ENCODE data around the gene SUCLG2.

Gene SUCLG2

DNA sequence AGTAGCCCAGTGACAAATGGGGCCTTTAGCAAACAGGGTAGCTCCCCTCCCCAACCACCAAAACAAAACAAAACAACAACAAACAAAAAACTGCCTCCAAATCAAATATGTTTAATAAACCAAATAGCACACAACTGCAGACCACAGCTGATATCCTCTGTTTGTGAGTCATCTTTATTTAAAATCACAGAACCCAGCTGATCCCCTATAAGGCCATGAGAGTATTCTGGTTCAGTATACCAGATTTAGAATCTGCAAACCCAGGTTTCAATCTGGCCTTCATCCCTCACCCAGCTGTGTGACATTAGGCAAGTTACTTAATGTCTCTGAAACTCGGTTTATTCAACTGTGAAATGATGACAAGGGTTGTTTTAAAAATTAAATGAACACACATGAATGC lies 124.5 kb downstream of the SUCLG2 start:
- Histone ChIP-seq H3K4me2 (no peak overlapping the region), H3K27me3 (no peaks in the 10 kb centered on the region), H4K20me1 (no peaks in the 10 kb centered on the region), H3K9ac (no peak overlapping the region), H3K36me3 (peaks cover 10% of the 10 kb centered on the region; the same call in 1 of the 2 replicates), H3K27ac (no peak overlapping the region), H3K9me3 (no peaks in the 10 kb centered on the region), H3K4me1 (no peaks in the 10 kb centered on the region), H3K4me3 (no peak overlapping the region)
- no peak for TF ChIP-seq Cebpa-rat (IDR thresholded peaks at IDR 0.05)

DNA sequence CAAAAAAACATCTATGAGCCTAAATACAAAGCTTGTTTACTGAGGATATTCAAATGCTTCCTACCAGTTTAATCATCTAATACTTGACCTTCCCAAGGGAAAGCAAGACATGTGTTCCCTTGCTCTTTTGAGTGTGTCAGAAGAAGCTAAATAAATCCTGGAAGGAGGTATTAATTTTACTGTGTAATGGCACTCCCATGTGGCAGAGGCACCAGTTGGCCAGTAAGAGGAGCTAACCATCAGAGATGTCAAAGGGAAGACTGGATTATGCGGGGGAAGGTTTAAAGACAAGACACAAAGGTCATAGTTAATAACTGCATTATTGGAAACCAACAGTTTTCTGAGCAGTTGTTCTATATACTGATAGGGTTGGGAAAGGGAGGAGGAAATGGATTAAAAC lies 125.1 kb downstream of the SUCLG2 start:
- no peak for TF ChIP-seq Cebpa-rat (IDR thresholded peaks at IDR 0.05)
- H3K9me3 ChIP-seq = no peaks in the 10 kb centered on the region
- no peak overlapping the region for H3K9ac ChIP-seq
- H3K4me2 ChIP-seq = no peak overlapping the region
- peaks cover 10% of the 10 kb centered on the region; the same call in 1 of the 2 replicates for H3K36me3 ChIP-seq
- H3K4me3 ChIP-seq = no peak overlapping the region
- H4K20me1 ChIP-seq = no peaks in the 10 kb centered on the region
- no peaks in the 10 kb centered on the region for H3K27me3 ChIP-seq
- no peak overlapping the region for H3K27ac ChIP-seq
- H3K4me1 ChIP-seq = no peaks in the 10 kb centered on the region

DNA sequence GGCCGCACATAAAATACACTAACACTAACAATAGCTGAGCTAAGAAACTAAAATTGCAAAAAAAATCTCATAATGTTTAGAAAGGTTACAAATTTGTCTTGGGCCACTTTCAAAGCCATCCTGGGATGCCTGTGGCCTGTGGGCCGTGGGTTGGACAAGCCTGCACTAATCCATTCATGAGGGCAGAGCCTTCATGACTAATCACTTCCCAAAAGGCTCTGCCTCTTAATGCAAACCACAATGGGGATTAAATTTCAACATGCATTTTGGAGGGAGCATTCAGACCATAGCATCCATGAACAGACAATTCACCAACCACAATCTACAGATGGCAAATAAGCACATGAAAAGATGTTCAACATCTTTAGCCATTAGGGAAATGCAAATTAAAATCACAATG lies 128.2 kb downstream of the SUCLG2 start:
- Histone ChIP-seq H3K4me3 (no peak overlapping the region), H3K27me3 (no peaks in the 10 kb centered on the region), H3K27ac (no peak overlapping the region), H3K36me3 (peaks cover 10% of the 10 kb centered on the region; the same call in 1 of the 2 replicates), H3K9ac (no peak overlapping the region), H3K9me3 (no peaks in the 10 kb centered on the region), H3K4me1 (peaks cover 3% of the 10 kb centered on the region), H4K20me1 (no peaks in the 10 kb centered on the region), H3K4me2 (no peak overlapping the region)
- no peak for TF ChIP-seq Cebpa-rat (IDR thresholded peaks at IDR 0.05)

DNA sequence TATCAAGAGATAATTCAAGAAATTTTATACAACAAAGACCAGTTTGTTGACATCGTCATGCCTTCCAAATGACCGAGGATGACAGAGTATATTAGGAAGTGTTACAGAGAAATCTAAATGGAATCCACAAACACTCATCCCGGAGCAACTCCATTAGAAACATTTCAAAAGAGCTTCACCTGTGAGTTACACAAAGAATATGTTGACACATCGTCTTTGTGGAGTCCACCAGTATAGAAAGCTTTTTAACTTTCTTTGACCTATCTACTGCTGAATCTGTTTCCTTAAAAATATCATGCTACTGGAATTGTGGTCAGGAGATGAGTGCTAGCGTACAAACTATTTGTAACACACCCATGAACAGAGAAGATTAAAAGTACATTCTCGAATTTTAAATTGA lies 130.4 kb downstream of the SUCLG2 start:
- no peaks in the 10 kb centered on the region for H3K9me3 ChIP-seq
- no peak overlapping the region for H3K4me3 ChIP-seq
- H3K27me3 ChIP-seq = no peaks in the 10 kb centered on the region
- no peak for TF ChIP-seq Cebpa-rat (IDR thresholded peaks at IDR 0.05)
- H3K4me1 ChIP-seq = peaks cover 8% of the 10 kb centered on the region
- H3K4me2 ChIP-seq = no peak overlapping the region
- H3K27ac ChIP-seq = no peak overlapping the region
- no peak overlapping the region for H3K9ac ChIP-seq
- no peaks in the 10 kb centered on the region for H4K20me1 ChIP-seq
- peaks cover 10% of the 10 kb centered on the region; the same call in 1 of the 2 replicates for H3K36me3 ChIP-seq

DNA sequence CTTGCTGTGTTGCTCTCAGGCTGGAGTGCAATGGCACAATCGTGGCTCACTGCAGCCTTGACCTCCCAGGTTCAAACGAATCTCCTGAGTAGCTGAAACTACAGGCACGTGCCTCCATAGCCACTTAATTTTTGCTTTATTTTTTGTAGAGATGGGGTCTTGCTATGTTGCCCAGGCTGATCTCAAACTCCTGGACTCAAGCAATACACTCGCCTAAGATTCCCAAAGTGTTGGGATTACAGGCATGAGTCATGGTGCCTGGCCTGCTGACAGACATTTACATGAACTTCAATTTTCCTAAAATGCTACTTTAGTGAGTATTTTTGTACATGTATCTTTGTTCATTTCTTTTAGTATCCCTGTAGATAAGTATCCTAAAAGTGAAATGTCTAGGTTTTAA lies 132.3 kb downstream of the SUCLG2 start:
- Histone ChIP-seq H3K4me2 (no peak overlapping the region), H3K9ac (no peak overlapping the region), H3K4me1 (peaks cover 8% of the 10 kb centered on the region), H3K27me3 (no peaks in the 10 kb centered on the region), H3K36me3 (0 out of 2 replicates have a peak, but pooled peaks cover 4% of the 10 kb centered on the region), H3K27ac (no peak overlapping the region), H3K4me3 (no peak overlapping the region), H4K20me1 (no peaks in the 10 kb centered on the region), H3K9me3 (no peaks in the 10 kb centered on the region)
- TF ChIP-seq Cebpa-rat (IDR thresholded peaks at IDR 0.05) = no peak

DNA sequence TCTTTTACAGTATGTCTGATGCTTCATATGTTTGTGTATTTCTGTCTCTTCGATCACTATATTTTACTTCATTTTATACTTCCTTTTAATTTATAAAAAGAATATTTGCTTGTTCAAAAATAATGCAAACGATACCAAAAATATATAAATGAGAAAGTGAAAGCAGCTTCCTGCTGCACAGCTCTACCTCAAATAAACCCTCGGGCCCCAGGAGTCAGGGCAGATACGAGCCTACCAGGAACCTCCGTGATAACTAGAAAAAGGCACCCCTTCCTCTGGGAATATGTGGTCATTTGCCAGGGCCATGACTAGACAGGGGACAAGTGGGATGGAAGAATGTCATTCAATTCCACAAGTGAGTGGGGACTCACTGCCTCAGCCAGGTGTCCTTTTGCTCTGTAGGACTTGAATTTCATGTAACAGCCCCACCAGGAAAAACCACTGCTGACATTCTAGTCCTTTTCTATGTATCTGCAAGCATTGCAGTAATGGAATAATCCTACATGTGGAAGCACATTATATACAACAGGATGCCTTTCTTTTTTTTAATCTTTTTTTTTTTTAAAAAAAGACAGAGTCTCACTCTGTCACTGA lies 133.3 kb downstream of the SUCLG2 start:
- Histone ChIP-seq H4K20me1 (no peaks in the 10 kb centered on the region), H3K4me3 (no peak overlapping the region), H3K4me1 (peaks cover 8% of the 10 kb centered on the region), H3K9me3 (no peaks in the 10 kb centered on the region), H3K9ac (peak overlapping the region; percentile 7; the same call in 1 of the 2 replicates), H3K27ac (no peak overlapping the region), H3K4me2 (peak overlapping the region; percentile 69), H3K27me3 (no peaks in the 10 kb centered on the region), H3K36me3 (0 out of 2 replicates have a peak, but pooled peaks cover 1% of the 10 kb centered on the region)
- no peak for TF ChIP-seq Cebpa-rat (IDR thresholded peaks at IDR 0.05)

DNA sequence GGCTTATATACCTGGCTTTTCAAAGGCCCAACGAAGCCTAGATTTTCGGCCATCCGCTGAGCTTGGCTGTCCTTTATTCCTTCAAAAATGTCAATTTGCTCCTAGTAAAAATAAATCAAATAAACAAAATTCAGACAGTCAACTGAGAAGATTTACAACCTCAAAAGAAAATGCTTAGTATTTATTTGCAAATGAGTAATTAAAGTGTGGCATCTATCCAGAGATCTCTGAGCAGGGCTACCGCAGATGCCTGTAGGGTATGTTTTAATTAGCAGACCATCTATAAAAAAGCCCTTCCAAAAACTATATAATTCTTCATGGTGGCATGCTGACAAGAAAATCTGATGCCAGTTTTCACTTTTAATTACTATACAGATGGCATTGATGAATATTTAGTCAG lies 136.2 kb downstream of the SUCLG2 start:
- Histone ChIP-seq H4K20me1 (no peaks in the 10 kb centered on the region), H3K36me3 (no peaks in the 10 kb centered on the region), H3K27ac (no peak overlapping the region), H3K4me3 (no peak overlapping the region), H3K27me3 (no peaks in the 10 kb centered on the region), H3K4me2 (no peak overlapping the region), H3K9ac (no peak overlapping the region), H3K4me1 (peaks cover 8% of the 10 kb centered on the region), H3K9me3 (no peaks in the 10 kb centered on the region)
- no peak for TF ChIP-seq Cebpa-rat (IDR thresholded peaks at IDR 0.05)

DNA sequence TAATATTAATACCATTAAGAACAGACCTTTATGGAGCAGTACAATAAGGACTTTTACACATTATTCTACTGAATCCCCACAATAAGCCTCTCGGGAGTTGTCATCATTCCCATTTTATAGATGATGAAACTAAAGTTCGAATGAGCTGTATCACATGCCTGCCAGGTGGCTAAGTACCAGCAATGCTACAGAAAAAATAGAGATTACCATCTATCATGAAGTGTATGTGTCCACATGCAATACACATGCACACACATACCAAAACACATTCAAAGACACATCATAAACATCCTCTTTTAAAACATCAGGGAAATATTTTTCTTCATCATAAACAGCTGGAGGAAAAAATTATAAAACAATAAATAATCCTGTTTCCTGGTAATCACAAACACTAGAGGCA lies 136.6 kb downstream of the SUCLG2 start:
- Histone ChIP-seq H3K27ac (no peak overlapping the region), H3K4me2 (no peak overlapping the region), H3K9me3 (no peaks in the 10 kb centered on the region), H3K4me1 (peaks cover 8% of the 10 kb centered on the region), H3K4me3 (no peak overlapping the region), H3K9ac (no peak overlapping the region), H3K36me3 (no peaks in the 10 kb centered on the region), H4K20me1 (no peaks in the 10 kb centered on the region), H3K27me3 (no peaks in the 10 kb centered on the region)
- TF ChIP-seq Cebpa-rat (IDR thresholded peaks at IDR 0.05) = no peak

DNA sequence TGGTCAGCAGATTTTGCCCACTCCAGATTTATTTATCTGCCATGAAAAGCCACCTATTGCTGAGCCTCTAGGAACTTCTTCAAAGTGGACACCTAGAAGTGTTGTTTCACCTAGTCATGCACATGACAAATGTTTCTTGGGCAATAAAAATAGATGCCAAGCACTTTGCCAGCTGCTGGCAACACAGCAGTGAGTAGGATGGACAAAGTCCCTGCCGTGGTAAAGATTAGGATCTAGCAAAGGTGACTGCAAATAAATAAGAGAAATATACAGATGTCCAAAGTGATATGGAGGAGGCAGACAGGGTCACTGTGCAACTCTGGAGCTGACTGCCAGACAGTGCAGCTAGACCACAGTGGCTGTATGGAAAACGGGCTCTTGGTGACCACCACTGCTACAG lies 137.9 kb downstream of the SUCLG2 start:
- Histone ChIP-seq H3K4me3 (no peak overlapping the region), H3K4me1 (peaks cover 7% of the 10 kb centered on the region), H3K9ac (no peak overlapping the region), H3K36me3 (no peaks in the 10 kb centered on the region), H3K27ac (no peak overlapping the region), H3K4me2 (no peak overlapping the region), H3K9me3 (no peaks in the 10 kb centered on the region), H4K20me1 (no peaks in the 10 kb centered on the region), H3K27me3 (no peaks in the 10 kb centered on the region)
- TF ChIP-seq Cebpa-rat (IDR thresholded peaks at IDR 0.05) = no peak

DNA sequence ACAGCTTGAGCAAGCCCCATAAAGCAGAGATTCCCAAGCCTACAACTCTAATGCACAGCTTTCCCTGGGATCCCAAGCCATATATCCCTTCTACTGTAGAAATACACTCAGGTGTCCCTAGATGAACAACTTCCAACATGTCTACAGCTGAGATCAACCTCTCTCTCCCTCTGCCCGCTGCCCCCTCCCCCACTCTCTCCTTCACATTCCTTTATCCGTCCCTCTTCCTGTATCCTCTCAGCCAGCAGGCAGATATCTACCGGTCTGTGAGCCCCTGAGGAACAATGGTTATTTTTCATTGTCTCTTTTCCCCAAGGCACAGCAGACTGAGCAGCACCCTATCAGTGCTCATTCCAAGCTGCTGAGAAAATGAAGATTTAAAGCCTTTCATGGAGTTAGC lies 138.6 kb downstream of the SUCLG2 start:
- Histone ChIP-seq H3K27me3 (no peaks in the 10 kb centered on the region), H4K20me1 (no peaks in the 10 kb centered on the region), H3K36me3 (no peaks in the 10 kb centered on the region), H3K9me3 (no peaks in the 10 kb centered on the region), H3K27ac (no peak overlapping the region), H3K9ac (no peak overlapping the region), H3K4me3 (no peak overlapping the region), H3K4me2 (no peak overlapping the region), H3K4me1 (peaks cover under 1% of the 10 kb centered on the region; the same call in 1 of the 2 replicates)
- TF ChIP-seq Cebpa-rat (IDR thresholded peaks at IDR 0.05) = no peak
